Fibroblast of skin of abdomen (primary cell): Measurements from ENCODE around the gene KIAA1549.
A peak's percentile ranks its signal among the peaks of the same experiment; 100 is the strongest.
"Not testable (repeated sequence)": the region's sequence is repeated elsewhere in the genome, so short reads cannot be mapped to it uniquely, and the experiment has no call there.

Source experiments
- DNase-seq: peaks from one replicate; pipeline ENCODE4 v3.0.0-alpha.2; 2013

KIAA1549 gene

DNA sequence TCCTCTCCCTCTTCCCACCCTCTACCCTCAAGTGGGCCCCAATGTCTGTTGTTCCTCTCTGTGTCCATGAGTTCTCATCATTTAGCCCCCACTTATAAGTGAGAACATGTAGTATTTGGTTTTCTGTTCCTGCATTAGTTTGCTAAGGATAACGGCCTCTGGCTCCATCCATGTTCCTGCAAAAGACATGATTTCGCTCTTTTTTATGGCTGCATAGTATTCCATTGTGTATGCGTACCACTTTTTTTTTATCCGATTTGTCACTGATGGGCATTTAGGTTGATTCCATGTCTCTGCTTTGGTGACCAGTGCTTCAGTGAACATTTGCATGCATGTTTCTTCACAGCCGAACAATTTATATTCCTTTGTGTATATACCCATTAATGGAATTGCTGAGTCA lies 131.5 kb downstream of the KIAA1549 start:
- DNase-seq, result no peak

- peak; percentile 10 for DNase-seq
Measured at GRCh38 chr7:138848056-138848980, 132.9 kb downstream of the KIAA1549 start.

- DNase-seq, result no peak
Measured at GRCh38 chr7:138845711-138846110, 135.5 kb downstream of the KIAA1549 start.

DNA sequence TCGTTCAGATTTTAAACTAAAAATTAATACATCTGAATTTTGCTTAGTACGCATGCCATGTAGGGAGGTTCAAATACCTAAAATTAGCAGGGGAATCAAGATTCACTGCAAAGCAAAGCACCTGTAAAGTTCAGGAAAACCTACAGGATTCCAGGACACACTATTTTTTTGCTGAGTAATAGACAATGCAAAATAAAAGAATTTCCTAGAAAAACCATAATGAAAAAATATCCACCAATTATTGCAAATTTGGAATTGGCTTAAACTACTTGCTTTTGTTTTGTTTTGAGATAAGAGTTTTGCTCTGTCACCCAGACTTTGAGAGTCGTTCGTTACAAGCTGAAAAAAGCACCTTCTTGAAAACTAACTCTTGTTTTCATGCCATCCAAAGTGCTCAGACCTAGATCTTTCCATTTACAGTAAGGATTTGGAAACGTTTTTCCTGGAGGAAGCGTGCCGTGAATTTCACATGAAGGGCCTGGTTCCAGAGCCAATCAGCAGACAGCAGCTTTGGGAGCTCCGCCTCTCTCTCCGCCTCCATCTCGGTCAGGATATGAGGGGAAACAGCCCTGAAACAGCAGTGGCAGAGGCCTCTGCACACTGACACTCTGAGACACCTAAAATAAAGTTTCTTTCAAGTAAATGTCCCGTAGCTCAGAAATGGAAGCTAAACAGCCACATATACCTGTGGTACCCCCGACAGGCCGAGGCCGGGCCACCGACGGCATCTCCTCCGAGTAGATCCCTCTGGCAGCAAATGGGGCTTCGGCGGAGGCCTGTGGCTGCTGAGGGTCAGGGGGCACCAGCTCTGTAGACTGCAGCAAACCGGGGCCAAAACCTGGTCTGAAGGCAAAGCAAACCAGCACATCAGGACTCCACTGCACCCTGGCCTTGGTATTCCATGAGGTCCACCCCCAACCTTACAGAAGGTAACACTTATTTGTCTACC lies 137.3 kb downstream of the KIAA1549 start:
- no peak for DNase-seq

DNA sequence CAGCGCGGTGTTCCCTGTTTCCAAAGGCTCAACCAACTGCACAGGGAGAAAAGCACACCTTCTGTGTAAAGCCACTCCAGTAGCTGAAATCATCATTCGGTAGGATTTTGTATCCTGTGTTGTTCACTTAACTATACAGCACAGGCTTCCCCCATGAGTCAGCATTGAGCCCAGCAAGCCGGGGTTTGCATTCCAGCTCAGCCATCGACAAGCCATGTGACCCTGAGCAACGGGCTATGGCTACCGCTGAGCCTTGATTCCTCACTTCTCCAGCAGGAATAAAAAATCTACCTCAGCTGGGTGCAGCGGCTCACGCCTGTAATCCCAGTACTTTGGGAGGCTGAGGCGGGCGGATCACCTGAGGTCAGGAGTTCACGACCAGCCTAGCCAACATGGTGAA lies 139.1 kb downstream of the KIAA1549 start:
- DNase-seq, result peak; percentile 79

- DNase-seq, result no peak
Measured at GRCh38 chr7:138838166-138838565, 143.0 kb downstream of the KIAA1549 start.

GRCh38 chr7:138837627-138838026 lies 143.6 kb downstream of the KIAA1549 start:
- no peak for DNase-seq

DNA sequence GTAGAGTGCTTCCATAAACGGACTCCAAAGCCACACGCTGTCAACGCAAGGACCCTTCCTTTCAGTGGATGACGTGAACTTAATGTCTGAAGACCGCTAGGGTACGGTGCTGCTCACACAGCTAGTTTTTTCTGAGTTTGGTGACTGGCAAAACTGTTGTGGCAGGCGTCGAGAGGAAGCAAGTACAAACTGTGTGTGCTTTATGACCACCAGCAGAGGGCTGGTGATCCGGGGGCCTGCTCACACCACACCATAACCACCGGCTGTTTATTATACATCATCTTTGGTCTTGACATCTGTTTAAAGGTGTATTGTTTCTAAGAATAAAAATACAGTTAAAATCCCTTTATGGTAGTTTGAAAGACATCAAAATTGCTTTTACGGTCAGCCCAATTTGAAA lies 146.1 kb downstream of the KIAA1549 start:
- DNase-seq, result no peak

- no peak for DNase-seq
Measured at GRCh38 chr7:138834583-138834982, 146.6 kb downstream of the KIAA1549 start.

DNA sequence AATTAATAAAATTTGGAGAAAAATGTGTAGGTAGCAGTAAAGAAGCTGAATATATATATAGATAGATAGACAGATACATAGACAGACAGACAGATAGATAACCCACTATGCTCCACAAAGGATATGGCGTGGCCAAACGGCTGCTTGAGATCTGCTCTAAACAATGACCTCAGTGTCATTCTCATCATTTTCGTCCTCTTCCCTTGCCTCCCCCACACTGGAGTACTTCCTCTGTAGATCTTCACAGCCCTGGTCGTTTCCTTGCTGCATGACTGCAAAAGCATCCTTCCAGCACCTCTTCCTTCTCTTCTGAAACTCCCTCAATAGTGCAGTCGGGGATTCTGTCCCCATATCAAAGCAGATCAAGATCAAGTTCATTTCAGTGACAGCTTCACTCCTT lies 147.6 kb downstream of the KIAA1549 start:
- no peak for DNase-seq

- no peak for DNase-seq
Measured at GRCh38 chr7:138832966-138833365, 148.2 kb downstream of the KIAA1549 start.

DNA sequence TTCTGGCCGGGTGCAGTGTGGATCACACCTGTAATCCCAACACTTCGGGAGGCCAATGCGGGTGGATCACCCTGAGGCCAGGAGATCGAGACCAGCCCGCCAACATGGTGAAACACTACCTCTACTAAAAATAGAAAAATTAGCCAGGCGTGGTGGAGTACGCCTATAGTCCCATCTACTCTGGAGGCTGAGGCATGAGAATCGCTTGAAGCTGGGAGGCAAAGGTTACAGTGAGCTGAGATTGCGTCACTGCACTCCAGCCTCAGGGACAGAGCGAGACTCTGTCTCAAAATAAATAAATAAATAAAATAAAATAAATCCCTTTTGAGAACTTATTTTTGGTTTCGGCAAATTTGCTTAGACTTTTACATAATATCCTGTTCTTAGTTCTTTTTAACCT lies 151.9 kb downstream of the KIAA1549 start:
- no peak for DNase-seq

GRCh38 chr7:138828302-138828701 lies 152.9 kb downstream of the KIAA1549 start:
- no peak for DNase-seq

DNA sequence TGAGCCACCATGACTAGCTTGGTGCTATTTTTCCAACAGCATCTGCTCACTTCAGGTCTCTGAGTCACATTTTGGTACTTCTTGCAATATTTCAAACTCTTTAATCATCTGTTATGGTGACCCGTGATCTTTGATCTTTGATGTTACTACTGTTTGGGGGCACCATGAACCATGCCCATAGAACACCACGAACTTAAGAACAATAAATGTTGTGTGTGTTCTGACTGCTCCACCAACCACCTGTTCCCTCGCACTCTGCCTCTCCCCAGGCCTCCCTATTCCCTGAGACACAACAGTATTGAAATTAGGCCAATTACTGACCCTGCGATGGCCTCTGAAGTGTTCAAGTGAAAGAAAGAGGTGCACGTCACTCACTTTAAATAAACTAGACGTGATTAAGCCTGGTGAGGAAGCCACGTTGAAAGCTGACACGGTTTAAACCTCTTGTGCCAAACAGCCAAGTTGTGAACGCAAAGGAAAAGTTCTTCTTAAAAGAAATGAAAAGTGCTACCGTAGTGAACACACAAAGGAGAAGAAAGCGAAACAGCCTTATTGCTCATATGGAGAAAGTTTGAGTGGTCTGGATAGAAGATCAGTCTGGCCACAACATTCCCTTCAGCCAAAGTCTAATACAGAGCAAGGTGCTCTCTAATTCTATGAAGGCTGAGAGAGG lies 156.0 kb downstream of the KIAA1549 start:
- no peak for DNase-seq

DNA sequence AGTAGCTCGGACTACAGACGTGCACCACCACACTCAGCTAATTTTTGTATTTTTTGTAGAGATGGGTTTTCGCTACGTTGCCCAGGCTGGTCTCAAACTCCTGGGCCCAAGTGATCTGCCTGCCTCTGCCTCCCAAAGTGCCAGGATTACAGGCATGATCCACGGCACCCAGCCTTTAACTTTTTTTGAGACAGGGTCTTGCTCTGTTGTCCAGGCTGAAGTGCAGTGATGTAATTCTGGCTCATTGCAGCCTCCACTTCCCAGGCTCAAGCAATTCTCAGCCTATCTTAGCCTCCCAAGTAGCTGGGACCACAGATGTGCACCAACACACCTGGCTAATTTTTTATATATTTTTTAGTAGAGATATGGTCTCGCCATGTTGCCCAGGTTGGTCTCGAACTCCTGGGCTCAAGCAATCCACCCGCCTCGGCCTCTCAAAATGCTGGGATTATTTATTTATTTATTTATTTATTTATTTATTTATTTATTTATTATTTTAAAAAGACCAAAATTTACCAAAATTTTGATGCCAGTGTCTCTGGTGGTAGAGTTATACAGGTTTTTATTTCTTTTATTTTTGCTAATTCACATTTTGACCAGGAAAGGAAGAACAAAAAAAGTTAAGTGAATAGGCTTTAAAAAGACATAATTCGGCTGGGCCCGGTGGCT lies 158.2 kb downstream of the KIAA1549 start:
- DNase-seq, result no peak

DNA sequence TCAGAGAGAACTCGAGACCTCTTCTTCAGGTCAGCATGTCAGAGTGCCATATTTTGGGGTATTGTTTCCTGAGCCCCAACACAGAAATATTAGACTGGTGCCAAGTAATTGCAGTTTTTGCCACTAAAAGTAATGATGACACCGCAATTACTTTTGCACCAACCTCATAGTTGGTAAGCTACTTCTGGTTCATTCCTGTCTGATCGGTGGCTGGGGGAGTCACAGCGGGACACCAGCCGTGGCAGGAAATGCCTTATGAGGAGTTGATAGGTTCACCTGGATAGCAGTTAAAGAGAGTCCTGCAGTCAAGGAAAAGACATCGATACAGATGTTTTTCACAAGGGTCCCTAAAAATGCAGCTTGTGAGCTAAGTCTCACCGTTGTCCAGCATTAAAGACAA lies 159.3 kb downstream of the KIAA1549 start:
- no peak for DNase-seq

DNA sequence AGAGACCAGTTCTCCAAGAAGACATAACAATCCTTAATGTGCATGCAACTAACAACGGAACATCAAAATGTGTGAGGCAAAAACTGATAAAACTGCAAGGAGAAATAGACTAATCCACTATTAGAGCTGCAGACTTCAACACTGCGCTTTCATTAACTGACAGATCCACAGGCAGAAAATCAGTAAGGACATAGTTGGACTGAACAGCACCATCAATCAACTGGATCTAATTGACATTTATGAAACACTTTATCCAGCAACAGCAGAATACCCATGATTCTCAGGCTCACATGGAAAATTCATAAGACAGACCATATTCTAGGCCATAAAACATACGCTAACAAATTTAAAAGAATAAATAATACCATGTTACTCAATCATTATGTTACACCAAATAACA lies 161.6 kb downstream of the KIAA1549 start:
- DNase-seq, result no peak

DNA sequence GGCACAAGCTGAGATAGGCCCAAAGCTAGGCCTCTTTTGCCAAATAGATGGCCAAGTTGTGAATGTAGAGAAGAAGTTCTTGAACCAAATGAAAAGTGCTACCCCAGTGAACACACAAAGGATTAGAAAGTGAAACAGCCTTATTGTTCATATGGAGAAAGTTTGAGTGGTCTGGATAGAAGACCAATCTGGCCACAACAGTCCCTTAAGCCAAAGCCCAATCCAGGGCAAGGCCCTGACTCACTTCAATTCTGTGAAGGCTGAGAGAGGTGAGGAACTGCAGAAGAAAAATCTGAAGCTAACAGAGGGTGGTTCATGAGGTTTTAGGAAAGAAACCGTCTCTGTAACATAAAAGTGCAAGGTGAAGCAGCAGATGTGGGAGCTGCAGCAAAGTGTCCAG lies 164.5 kb downstream of the KIAA1549 start:
- no peak for DNase-seq

DNA sequence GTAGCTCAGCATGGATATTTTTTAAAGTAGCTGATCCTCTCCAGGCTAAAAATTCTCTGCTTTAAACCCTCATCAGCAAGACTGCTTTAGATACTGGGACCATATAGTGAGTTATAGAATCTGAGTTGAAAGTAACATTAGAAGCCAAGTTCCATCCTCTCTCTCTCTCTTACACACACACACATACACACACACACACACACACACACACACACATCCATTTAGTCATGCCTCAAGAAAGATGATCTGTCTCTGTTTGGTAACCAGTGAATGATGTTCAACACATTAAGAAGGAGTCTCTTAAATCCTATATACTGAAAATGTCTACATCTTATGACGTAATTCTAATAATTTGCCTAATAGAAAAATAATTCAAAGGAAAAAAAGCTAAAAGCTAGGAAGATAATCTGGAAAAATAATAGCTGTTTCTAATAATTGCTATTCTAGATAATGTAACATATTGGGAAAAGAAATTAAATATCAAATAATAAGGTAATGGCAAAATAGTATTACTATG lies 166.3 kb downstream of the KIAA1549 start:
- no peak for DNase-seq

- no peak for DNase-seq
Measured at GRCh38 chr7:138813945-138814344, 167.2 kb downstream of the KIAA1549 start.

- DNase-seq, result not testable (repeated sequence)
Measured at GRCh38 chr7:138811327-138811726, 169.9 kb downstream of the KIAA1549 start.

DNA sequence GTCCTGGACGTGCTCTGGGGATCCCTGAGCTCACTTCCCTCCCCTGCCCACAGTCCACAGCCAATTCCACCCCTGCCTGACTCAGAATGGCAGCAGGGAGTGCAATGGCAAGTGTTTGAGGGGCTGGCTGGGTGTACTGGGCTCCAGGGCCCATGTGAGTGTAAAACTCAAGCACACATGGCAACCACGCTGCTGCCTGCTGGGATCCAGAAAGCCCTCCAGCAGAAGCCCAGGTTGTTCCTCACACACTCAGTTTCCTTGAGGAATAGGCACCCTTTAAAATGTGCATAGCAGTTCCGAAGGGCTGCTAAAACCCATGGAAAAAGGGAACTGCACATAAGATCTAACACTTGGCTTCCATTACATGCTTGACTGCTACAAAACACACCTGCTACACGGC lies 171.8 kb downstream of the KIAA1549 start:
- DNase-seq, result no peak
